Thyroid gland (tissue), 4 donors: ENCODE results near the gene PRAC1.

ENCODE experiments used
- POLR2A ChIP-seq, 2 donors: fragments of 450-650 bp; IDR thresholded peaks; one replicate each; pipeline ENCODE4 v1.6.1; 2017; ENCODE audit warnings: antibody characterized with exemption in 2 of 2, mild to moderate bottlenecking in 2 of 2, moderate library complexity in 1 of 2
- TF ChIP-seq, protein P1 (sequence below), 6 experiments: fragments of 200-600 bp in 3 of 6; fragments of 450-650 bp in 3 of 6; sonication (generic) in 3 of 6; IDR thresholded peaks; one replicate each; pipeline ENCODE4 v1.5.1; 2016 to 2019; ENCODE audit warnings: antibody characterized with exemption in 6 of 6, mild to moderate bottlenecking in 2 of 6, inconsistent platforms in 1 of 6, moderate library complexity in 1 of 6

DNA sequence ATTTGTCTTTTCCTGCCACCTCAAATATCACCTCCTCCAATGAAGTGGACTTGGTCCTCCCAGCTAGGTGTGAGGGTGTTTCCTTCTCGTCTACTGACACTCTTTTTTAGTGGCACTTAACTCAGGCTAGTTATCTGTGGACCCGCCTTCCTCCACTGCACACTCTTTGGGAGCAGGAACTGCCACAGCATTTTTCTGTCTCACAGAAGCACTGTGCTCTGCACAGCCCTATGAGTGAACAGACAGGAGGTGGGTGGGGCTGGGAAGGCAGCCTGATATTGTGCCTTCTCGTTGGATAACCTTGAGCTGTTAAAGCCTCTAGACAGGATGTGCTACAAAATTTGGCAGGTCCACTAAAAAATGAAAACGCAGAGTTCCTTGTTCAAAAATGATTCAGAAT, 38.1 kb upstream of the PRAC1 start:
- TF ChIP-seq POLR2A (IDR thresholded peaks at IDR 0.05), result no peak
- TF ChIP-seq, protein P1, sequence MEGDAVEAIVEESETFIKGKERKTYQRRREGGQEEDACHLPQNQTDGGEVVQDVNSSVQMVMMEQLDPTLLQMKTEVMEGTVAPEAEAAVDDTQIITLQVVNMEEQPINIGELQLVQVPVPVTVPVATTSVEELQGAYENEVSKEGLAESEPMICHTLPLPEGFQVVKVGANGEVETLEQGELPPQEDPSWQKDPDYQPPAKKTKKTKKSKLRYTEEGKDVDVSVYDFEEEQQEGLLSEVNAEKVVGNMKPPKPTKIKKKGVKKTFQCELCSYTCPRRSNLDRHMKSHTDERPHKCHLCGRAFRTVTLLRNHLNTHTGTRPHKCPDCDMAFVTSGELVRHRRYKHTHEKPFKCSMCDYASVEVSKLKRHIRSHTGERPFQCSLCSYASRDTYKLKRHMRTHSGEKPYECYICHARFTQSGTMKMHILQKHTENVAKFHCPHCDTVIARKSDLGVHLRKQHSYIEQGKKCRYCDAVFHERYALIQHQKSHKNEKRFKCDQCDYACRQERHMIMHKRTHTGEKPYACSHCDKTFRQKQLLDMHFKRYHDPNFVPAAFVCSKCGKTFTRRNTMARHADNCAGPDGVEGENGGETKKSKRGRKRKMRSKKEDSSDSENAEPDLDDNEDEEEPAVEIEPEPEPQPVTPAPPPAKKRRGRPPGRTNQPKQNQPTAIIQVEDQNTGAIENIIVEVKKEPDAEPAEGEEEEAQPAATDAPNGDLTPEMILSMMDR (IDR thresholded peaks at IDR 0.05), result no peak
